Hematopoietic multipotent progenitor cell treated with erythropoietin and hydrocortisone succinate and interleukin-3 and kit ligand, for 4 days (in vitro differentiated cells): ENCODE data around the gene RPS6KA2.

Experiments used
- DNase-seq: peaks from one replicate; pipeline ENCODE4 v3.0.0-alpha.2; 2015

Gene RPS6KA2

DNA sequence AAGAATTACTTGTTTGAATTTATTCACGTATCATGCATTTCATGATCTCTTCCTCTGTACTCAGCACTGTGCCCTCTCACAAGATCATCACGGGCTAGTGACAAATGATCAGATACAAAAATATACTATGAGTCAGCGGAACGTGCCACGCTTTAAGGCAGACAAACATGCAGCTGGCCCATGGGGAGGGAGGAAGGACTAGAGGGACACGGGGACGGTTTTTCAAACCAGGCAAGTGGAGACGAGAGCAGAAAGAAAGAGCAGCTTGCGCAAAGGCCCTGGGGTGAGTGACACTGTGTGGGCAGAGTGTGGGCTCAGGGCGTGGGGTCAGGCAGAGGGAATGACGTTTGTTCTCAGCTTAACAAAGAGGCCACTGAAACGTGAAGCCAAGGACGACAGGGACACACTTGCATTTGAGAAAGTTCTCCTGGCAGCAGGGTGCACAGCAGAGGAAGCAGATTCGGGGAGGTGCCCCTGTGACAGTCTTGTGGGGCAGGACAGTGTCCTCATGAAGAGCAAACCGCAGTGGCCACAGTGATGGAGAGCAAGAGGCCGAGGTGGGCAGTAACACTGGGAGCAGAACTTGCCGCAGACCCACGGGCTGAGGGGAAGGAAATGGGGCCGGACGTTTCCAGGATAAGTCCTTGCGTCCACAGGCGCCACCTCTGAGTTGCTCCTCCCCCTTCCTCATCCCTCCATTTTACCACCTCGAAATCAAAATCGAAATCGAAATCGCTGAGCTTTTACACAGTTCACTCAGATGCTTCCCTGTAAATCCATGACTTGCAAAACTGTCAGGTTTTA lies 6.9 kb upstream of the RPS6KA2 start:
- DNase-seq: peak; percentile 78

DNA sequence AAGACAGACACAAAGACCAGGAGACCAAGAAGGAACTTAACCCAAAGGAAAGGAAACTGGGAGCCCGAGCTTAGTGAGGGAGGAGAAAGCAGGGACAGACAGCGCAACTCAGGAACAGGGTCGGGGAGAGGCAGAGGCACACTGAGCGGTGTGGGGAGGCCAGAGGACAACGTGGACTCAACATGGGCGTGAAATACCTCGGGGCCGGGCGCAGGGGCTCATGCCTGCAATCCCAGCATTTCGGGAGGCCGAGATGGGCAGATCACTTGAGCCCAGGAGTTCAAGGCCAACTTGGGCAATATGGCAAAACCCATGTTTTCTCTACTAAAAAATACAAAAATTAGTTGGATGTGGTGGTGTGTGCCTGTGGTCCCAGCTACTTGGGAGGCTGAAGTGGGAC lies 5.7 kb upstream of the RPS6KA2 start:
- no peak for DNase-seq

GRCh38 chr6:166630462-166630861 lies 3.4 kb upstream of the RPS6KA2 start:
- DNase-seq: no peak

GRCh38 chr6:166629628-166630027 lies 2.6 kb upstream of the RPS6KA2 start:
- peak; percentile 86 for DNase-seq

DNA sequence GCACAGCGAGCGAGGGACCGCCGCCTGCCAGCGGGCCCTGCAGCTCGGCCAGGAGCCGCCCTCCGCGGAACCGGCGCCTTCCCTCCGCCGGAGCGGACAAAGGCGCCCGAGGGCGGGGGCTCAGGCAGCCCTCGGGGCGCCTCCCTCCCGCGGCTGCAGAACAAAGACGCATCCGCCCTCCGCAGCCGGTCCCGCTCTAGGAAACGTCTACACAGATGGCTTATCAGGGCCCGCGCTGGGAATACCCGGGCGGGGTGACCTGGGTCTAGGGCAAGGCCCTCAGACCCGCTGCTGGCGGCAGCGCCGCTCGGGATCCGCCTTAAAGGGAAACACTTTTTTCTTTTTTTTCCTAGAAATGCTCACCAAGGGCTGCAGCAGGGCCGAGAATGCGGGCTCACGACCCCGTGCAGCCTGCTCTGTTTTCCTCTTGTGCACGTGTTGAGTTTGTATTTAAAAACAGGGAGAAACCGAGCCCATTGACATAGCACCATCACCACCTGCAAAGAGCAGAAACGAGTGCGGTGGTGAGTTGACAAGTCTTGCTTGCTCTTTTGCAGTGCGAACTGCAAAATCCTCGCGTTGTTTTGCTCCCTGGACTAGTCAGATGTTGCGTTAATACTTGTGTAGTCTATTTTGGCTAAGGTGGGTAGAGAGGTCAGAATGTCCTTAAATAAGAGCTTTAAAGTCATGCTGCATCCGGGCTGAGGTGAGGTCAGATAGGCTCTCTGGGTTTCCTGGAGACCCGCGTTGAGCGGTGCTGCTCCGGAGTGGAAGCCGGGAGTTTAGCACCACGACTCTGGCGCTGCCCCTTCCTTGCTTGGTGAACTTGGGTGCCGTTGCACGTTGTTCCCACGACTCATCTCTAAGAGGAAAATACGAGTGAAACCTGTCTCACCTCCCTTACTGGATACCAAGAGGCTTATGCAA lies 1.1 kb upstream of the RPS6KA2 start:
- DNase-seq: peak; percentile 82

DNA sequence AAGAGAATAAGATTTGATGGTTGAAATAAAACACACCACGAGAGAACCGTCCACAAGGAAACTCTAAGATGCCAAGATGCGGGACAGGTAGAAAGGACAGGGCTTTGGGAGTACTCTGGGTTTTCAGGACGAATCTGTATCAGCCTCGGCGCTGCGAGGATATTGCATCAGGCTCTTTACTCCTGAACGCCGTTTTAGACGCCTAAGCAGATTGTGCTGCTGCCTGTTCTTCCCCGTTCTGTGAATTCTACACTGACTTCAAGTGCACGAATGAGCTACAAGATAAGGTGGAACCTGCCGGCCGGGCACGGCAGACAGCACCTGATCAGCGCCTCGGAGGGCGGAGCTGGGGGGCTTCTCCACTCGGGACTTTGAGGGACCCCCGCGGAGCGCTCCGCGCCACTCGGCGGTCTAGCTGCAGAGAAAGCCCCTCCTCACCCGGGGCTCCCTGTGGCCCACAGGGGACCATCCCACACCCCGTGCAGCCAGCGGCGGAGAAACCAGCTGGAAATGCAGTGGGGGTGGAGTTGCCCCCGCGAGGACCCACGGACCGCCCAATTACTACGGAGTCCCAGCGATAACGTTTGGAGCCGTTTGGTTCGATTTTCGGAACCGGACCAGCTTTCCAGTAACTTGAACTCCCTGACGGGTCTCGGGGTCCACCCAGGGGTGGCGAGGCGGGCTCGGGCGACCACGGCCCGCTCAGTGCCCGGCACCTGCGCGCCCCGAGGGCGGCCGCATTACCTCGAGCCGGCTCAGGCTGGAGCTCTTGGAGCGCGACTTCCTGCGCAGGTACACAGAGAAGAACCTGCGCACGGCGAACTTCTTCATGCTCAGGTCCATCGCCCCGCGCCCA lies 646 bp downstream of the RPS6KA2 start:
- DNase-seq: peak; percentile 56

GRCh38 chr6:166625356-166625755 lies 1.7 kb downstream of the RPS6KA2 start:
- DNase-seq: no peak

DNA sequence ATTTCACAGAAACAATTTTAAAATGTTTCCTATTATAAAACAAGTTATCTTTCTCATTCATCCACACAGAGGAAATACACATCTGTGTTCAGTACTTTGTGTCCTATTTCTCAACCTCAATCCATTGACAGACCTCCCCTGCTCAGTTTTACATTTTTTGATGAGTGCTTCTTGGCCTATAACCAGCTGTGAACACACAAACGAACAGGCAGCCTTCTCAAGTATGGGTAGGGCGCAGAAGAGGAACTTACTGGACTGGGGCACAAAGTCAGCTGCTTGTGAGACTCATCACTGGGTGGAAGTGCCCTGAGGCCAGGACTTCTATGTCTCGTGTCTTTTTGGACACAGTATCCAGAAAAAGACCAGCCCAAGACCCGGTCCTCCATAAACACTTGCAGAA lies 2.8 kb downstream of the RPS6KA2 start:
- peak; percentile 71 for DNase-seq

GRCh38 chr6:166623318-166623717 lies 3.7 kb downstream of the RPS6KA2 start:
- DNase-seq: no peak

GRCh38 chr6:166621114-166621540 lies 5.9 kb downstream of the RPS6KA2 start:
- no peak for DNase-seq

DNA sequence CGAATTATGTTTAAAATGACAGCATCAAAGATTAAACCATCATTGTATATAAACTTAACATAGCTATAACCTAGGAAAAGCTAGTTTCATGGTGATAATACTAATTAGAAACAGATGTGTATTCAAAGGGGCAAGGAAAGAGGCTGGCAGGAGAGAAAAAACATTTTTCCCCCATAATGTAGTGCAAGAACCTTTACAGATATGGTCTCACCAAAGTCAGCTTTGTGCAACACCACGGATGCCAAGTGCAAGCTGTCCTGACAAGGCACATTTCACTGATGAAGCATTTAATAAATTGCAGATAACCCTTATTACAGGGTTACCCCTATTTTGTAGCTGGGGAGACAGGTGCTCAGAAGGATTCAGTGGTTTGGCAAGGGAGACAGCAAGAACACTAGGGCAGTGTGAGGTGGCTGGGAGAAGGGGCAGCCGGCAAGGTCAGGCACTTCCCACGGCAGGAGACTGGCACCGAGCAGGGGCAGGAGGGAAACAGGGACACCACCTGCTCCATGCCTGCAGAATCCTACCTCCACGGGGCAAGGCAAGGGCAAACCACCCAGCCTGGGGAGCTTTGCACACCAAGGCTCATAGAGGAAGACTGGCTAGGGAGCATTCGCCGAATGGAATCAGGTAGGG lies 6.5 kb downstream of the RPS6KA2 start:
- no peak for DNase-seq

- DNase-seq: no peak
These were observed 7.1 kb downstream of the RPS6KA2 start for GRCh38 chr6:166619912-166620311.

DNA sequence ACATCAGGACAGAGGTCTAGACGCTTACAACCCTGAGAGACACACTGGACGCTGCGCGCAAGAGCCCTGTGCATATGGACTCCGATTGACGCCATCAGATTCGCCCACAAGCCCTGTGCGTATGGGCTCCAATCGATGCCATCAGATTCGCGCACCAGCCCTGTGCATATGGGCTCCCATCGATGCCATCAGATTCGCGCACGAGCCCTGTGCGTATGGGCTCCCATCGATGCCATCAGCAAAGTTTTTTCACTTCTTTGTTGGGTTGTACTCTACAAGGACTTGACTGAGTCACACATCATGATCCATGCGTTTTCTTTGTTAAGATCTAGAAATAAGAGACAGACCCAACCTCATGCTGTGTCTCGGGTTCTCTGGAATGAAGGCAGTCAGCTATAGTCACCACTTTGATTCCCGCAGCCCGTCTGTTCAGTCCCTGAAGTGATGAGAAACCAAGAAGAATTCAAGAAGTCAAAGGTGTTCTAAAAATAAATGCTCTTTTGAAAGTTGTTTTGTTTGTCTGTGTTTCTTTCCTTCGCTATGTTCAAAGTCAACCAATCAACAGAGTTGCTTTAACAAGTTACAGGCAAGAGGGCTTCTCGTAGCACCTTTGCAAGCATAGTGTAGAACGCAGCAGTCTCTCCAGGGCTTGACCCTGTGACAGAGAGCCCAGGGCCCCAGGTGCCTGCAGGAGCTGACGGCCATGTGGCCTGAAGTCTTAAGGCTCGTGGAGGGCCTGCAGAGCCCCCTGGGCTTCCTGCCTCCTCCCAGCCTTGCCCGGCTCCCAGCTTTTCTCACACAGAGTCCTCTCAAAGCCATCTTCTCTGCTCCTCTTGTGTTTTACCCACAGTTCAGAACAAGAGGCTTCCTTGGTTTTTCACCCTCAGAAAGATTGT lies 7.9 kb downstream of the RPS6KA2 start:
- DNase-seq: no peak

GRCh38 chr6:166618251-166618650 lies 8.8 kb downstream of the RPS6KA2 start:
- DNase-seq: no peak

- DNase-seq: no peak
These were observed 9.7 kb downstream of the RPS6KA2 start for GRCh38 chr6:166617359-166617758.

GRCh38 chr6:166616261-166617238 lies 10.5 kb downstream of the RPS6KA2 start:
- DNase-seq: no peak

GRCh38 chr6:166615059-166615770 lies 11.8 kb downstream of the RPS6KA2 start:
- no peak for DNase-seq

DNA sequence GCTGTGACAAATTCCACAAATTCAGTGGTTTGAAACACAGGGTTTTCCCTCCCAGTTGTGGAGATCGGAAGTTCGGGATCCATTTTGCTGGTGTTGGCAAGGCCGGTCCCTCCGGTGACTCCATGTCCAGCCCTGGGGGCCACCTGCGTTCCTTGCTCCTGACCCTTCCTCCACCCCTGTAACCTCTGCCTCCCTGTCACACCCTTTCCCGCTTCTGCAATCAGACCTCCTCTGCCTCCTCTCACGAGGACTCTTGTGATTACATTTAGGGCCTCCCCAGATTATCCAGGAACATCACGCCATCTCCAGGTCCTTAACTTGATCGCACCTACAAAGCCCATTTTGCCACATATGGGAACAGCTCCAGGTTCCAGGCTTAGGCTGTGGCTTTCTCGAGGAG lies 12.5 kb downstream of the RPS6KA2 start:
- no peak for DNase-seq

DNA sequence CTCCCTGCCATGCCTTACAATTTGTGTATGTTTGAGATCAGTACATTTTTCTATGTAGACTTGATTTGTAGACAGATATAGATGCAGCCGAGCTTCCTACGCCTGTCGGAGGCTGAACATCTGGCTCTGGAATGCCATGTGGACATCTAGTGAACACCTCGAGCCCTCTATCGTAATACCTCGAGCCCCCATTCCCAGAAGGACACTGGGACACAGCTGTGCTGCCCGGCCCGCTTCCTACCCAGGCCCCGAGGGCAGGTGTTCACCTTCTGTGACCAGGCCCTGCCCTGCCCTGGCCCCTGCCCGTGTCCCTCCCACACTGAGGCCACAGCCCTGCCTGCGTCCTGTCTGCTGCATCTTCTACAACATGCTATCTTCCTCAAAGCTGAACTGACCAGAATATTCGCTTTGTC lies 12.9 kb downstream of the RPS6KA2 start:
- DNase-seq: no peak
